Activated naive CD8-positive, alpha-beta T cell treated with anti-CD3 and anti-CD28 coated beads, Interleukin-2, amount 50 U/mL, for 24 hours (primary cell): ENCODE data around the gene MAGEB2.
"Not testable (repeated sequence)": the region's sequence is repeated elsewhere in the genome, so short reads cannot be mapped to it uniquely, and the experiment has no call there.

Experiments used
- ATAC-seq: fragments of 150-1000 bp; cut with Tn5 transposase; one replicate; pipeline ENCODE4 v1.10.0; 2021
- DNase-seq: peaks from one replicate; pipeline ENCODE4 v3.0.0; 2021
- H3K27ac Mint-ChIP-seq: one replicate; pipeline ENCODE4 v1.8.0; 2021; ENCODE audit warnings: mild to moderate bottlenecking, mixed read lengths
- H3K27me3 Mint-ChIP-seq: one replicate; pipeline ENCODE4 v1.8.0; 2021; ENCODE audit warnings: mixed read lengths
- H3K36me3 Mint-ChIP-seq: one replicate; pipeline ENCODE4 v1.8.0; 2021; ENCODE audit warnings: low read depth, mixed read lengths
- H3K4me1 Mint-ChIP-seq: one replicate; pipeline ENCODE4 v1.8.0; 2021; ENCODE audit warnings: mixed read lengths
- H3K4me3 Mint-ChIP-seq: one replicate; pipeline ENCODE4 v1.8.0; 2021; ENCODE audit warnings: mild to moderate bottlenecking, moderate library complexity, mixed read lengths
- H3K9me3 Mint-ChIP-seq: one replicate; pipeline ENCODE4 v1.8.0; 2021; ENCODE audit warnings: mixed read lengths

The MAGEB2 gene

GRCh38 chrX:30215357-30215843 lies at the start of gene MAGEB2:
Gene MAGEB2 (plus strand): TSS chrX:30215563. CDS start chrX:30218581, 3,018 bp downstream.
- Mint-ChIP-seq H3K27me3 (no peaks in the 10 kb centered on the region), H3K4me1 (no peaks in the 10 kb centered on the region), H3K36me3 (no peaks in the 10 kb centered on the region), H3K27ac (no peak within 1 kb of the TSS), H3K4me3 (no peak within 1 kb of the TSS), H3K9me3 (no peaks in the 10 kb centered on the region)
- DNase-seq: no peak
- no peak for ATAC-seq

- ATAC-seq (no peak), DNase-seq (no peak)
- Mint-ChIP-seq H3K36me3 (no peaks in the 10 kb centered on the region), H3K4me1 (no peaks in the 10 kb centered on the region), H3K27me3 (no peaks in the 10 kb centered on the region), H3K27ac (no peak overlapping the region), H3K9me3 (no peaks in the 10 kb centered on the region), H3K4me3 (no peak overlapping the region)
Measured at GRCh38 chrX:30170900-30171299, 44.5 kb upstream of the MAGEB2 start.

- Mint-ChIP-seq H3K27ac (no peak overlapping the region), H3K27me3 (no peaks in the 10 kb centered on the region), H3K36me3 (no peaks in the 10 kb centered on the region), H3K4me1 (no peaks in the 10 kb centered on the region), H3K4me3 (no peak overlapping the region), H3K9me3 (no peaks in the 10 kb centered on the region)
- no peak for ATAC-seq
- DNase-seq: no peak
Measured at GRCh38 chrX:30181353-30181752, 34.0 kb upstream of the MAGEB2 start.

- no peak overlapping the region for H3K27ac Mint-ChIP-seq
- H3K36me3 Mint-ChIP-seq: no peaks in the 10 kb centered on the region
- H3K4me3 Mint-ChIP-seq: no peak overlapping the region
- no peaks in the 10 kb centered on the region for H3K4me1 Mint-ChIP-seq
- no peak for DNase-seq
- no peak for ATAC-seq
- no peaks in the 10 kb centered on the region for H3K27me3 Mint-ChIP-seq
- H3K9me3 Mint-ChIP-seq: no peaks in the 10 kb centered on the region
Measured at GRCh38 chrX:30183554-30183953, 31.8 kb upstream of the MAGEB2 start.

- Mint-ChIP-seq H3K4me3 (no peak overlapping the region), H3K36me3 (no peaks in the 10 kb centered on the region), H3K27me3 (no peaks in the 10 kb centered on the region), H3K4me1 (no peaks in the 10 kb centered on the region), H3K27ac (no peak overlapping the region), H3K9me3 (no peaks in the 10 kb centered on the region)
- DNase-seq (no peak), ATAC-seq (no peak)
Measured at GRCh38 chrX:30190426-30190825, 24.9 kb upstream of the MAGEB2 start.

GRCh38 chrX:30193910-30194309 lies 21.5 kb upstream of the MAGEB2 start:
- not testable (repeated sequence) for DNase-seq, H3K4me1 Mint-ChIP-seq, H3K27ac Mint-ChIP-seq, H3K36me3 Mint-ChIP-seq, H3K9me3 Mint-ChIP-seq, H3K4me3 Mint-ChIP-seq, H3K27me3 Mint-ChIP-seq, ATAC-seq

GRCh38 chrX:30196322-30196721 lies 19.0 kb upstream of the MAGEB2 start:
- ATAC-seq (no peak), DNase-seq (no peak)
- H3K4me1 Mint-ChIP-seq: no peaks in the 10 kb centered on the region
- no peaks in the 10 kb centered on the region for H3K9me3 Mint-ChIP-seq
- H3K36me3 Mint-ChIP-seq: no peaks in the 10 kb centered on the region
- H3K27me3 Mint-ChIP-seq: peaks cover 1% of the 10 kb centered on the region
- no peak overlapping the region for H3K4me3 Mint-ChIP-seq
- H3K27ac Mint-ChIP-seq: no peak overlapping the region

GRCh38 chrX:30212172-30212571 lies 3.2 kb upstream of the MAGEB2 start:
- H3K9me3 Mint-ChIP-seq: no peaks in the 10 kb centered on the region
- no peak overlapping the region for H3K27ac Mint-ChIP-seq
- H3K36me3 Mint-ChIP-seq: no peaks in the 10 kb centered on the region
- no peaks in the 10 kb centered on the region for H3K27me3 Mint-ChIP-seq
- DNase-seq (no peak), ATAC-seq (no peak)
- H3K4me1 Mint-ChIP-seq: no peaks in the 10 kb centered on the region
- no peak overlapping the region for H3K4me3 Mint-ChIP-seq

GRCh38 chrX:30217465-30217864 lies 2.1 kb downstream of the MAGEB2 start:
- no peak for DNase-seq
- Mint-ChIP-seq H3K27me3 (no peaks in the 10 kb centered on the region), H3K4me1 (no peaks in the 10 kb centered on the region), H3K27ac (no peak overlapping the region), H3K36me3 (no peaks in the 10 kb centered on the region), H3K9me3 (no peaks in the 10 kb centered on the region), H3K4me3 (no peak overlapping the region)
- no peak for ATAC-seq

GRCh38 chrX:30219372-30219771 lies 4.0 kb downstream of the MAGEB2 start:
- H3K9me3 Mint-ChIP-seq: no peaks in the 10 kb centered on the region
- H3K36me3 Mint-ChIP-seq: no peaks in the 10 kb centered on the region
- no peaks in the 10 kb centered on the region for H3K27me3 Mint-ChIP-seq
- no peaks in the 10 kb centered on the region for H3K4me1 Mint-ChIP-seq
- ATAC-seq (no peak), DNase-seq (no peak)
- no peak overlapping the region for H3K27ac Mint-ChIP-seq
- no peak overlapping the region for H3K4me3 Mint-ChIP-seq

GRCh38 chrX:30220661-30221060 lies 5.3 kb downstream of the MAGEB2 start:
- H3K27ac Mint-ChIP-seq: no peak overlapping the region
- no peaks in the 10 kb centered on the region for H3K9me3 Mint-ChIP-seq
- no peak overlapping the region for H3K4me3 Mint-ChIP-seq
- no peaks in the 10 kb centered on the region for H3K4me1 Mint-ChIP-seq
- no peaks in the 10 kb centered on the region for H3K27me3 Mint-ChIP-seq
- no peak for DNase-seq
- H3K36me3 Mint-ChIP-seq: no peaks in the 10 kb centered on the region
- no peak for ATAC-seq

GRCh38 chrX:30224536-30224935 lies 9.2 kb downstream of the MAGEB2 start:
- Mint-ChIP-seq H3K9me3 (no peaks in the 10 kb centered on the region), H3K4me3 (no peak overlapping the region), H3K36me3 (no peaks in the 10 kb centered on the region), H3K4me1 (no peaks in the 10 kb centered on the region), H3K27ac (no peak overlapping the region), H3K27me3 (no peaks in the 10 kb centered on the region)
- ATAC-seq (no peak), DNase-seq (no peak)

- H3K27ac Mint-ChIP-seq: no peak overlapping the region
Measured at GRCh38 chrX:30228526-30228925, 13.2 kb downstream of the MAGEB2 start.

GRCh38 chrX:30230395-30230794 lies 15.0 kb downstream of the MAGEB2 start, which contains the start of gene MAGEB3:
Gene MAGEB3 (plus strand): TSS chrX:30230657. CDS start chrX:30235925, 5,268 bp downstream.
- Mint-ChIP-seq H3K27me3 (no peaks in the 10 kb centered on the region), H3K27ac (no peak within 1 kb of the TSS), H3K9me3 (no peaks in the 10 kb centered on the region), H3K4me1 (no peaks in the 10 kb centered on the region), H3K4me3 (no peak within 1 kb of the TSS), H3K36me3 (no peaks in the 10 kb centered on the region)
- no peak for ATAC-seq
- no peak for DNase-seq

More at GRCh38 chrX:30228526-30228925, 13.2 kb downstream of the MAGEB2 start:
- Mint-ChIP-seq H3K4me1 (no peaks in the 10 kb centered on the region), H3K9me3 (no peaks in the 10 kb centered on the region), H3K4me3 (no peak overlapping the region), H3K36me3 (no peaks in the 10 kb centered on the region), H3K27me3 (no peaks in the 10 kb centered on the region)
- no peak for DNase-seq
- ATAC-seq: no peak

GRCh38 chrX:30241724-30242415 lies 26.5 kb downstream of the MAGEB2 start, which contains the start of gene MAGEB4:
Gene MAGEB4 (plus strand): TSS chrX:30242000. CDS start chrX:30242136, 136 bp downstream.
- ATAC-seq: no peak
- no peaks in the 10 kb centered on the region for H3K9me3 Mint-ChIP-seq
- H3K27ac Mint-ChIP-seq: no peak within 1 kb of the TSS
- no peak for DNase-seq
- no peaks in the 10 kb centered on the region for H3K27me3 Mint-ChIP-seq
- no peak within 1 kb of the TSS for H3K4me3 Mint-ChIP-seq
- H3K36me3 Mint-ChIP-seq: no peaks in the 10 kb centered on the region
- no peaks in the 10 kb centered on the region for H3K4me1 Mint-ChIP-seq
